ENCODE measurements around the gene ERBB4.
"Not testable (repeated sequence)": the region's sequence is repeated elsewhere in the genome, so short reads cannot be mapped to it uniquely, and the experiment has no call there.

Gene ERBB4

DNA sequence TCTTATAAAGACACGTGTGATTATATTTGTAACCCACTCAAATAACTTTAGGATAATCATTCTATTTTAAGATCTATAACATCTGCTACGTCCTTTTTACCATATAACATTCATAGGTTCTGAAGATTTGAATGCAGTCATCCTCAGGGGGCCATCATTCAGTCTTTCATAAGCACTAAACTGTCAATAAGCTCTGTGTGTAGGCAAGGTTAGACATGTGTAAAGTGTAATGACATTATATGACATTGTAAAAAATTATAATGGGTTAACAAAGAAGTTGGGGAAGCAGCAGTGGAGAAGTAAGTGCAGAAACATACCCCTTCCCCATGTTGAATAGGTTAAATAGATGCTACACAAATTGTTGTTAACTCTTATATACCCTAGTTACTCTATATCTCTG is 845.9 kb downstream of the ERBB4 start:
- no peak for DNase-seq (ENCODE audit: low read depth)

DNA sequence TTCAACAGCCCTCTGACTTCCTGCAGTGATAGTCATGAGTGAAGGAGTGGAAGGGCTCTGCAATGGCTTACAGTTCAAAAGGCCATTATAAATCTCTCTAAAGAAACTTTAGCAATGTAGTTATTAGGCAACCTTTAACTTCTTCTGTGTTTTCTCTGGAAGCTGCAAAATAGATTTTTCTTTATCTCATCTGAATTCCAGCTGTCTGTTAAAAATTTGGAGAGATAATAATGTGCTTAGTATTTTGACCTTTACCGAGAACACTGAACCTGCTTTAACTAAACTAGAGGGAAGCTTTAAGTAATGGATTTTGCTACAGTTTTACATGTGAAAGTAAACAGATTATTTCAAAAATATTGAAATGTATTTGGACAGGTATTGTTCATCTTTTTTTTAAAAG is 847.9 kb downstream of the ERBB4 start:
- DNase-seq (ENCODE audit: low read depth), result no peak

DNA sequence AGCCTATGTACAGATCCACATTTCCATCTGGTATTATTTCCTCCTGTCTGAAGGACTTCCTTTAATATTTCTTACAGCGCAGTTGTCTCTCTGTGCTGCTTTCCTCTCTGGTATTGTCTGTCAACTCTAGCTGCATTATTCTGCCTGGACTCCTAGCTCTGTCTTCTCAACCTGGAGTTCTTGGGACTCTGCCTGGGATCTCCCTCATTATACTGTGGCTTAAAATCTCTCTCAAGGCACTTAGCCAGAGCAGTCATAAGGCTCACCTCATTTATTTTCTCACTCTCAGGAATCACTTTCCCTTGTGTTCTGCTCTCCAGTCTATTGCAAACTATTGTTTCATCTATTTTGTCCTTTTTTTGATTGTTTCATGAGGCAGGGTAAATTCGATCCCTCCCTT is 850.4 kb downstream of the ERBB4 start:
- DNase-seq (ENCODE audit: low read depth), result no peak

DNA sequence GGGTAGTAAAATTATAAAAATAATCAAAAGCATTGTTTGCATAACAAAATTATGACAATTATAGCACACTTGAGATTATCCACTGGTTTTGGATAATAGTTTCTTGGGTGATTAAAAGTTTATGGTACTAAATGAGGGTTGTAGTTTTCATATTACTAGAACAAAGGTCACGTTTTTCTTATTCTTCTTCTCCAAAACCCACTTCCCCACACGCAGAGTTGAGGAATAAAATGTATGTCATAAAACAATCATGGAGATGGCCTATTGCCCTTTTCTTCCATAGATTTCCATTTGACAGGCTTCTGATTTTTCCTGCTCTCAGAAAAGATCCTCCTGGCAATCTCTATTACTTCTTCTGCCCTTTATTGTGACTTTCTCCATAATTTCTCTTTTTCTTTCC is 863.9 kb downstream of the ERBB4 start:
- no peak for DNase-seq (ENCODE audit: low read depth)

DNA sequence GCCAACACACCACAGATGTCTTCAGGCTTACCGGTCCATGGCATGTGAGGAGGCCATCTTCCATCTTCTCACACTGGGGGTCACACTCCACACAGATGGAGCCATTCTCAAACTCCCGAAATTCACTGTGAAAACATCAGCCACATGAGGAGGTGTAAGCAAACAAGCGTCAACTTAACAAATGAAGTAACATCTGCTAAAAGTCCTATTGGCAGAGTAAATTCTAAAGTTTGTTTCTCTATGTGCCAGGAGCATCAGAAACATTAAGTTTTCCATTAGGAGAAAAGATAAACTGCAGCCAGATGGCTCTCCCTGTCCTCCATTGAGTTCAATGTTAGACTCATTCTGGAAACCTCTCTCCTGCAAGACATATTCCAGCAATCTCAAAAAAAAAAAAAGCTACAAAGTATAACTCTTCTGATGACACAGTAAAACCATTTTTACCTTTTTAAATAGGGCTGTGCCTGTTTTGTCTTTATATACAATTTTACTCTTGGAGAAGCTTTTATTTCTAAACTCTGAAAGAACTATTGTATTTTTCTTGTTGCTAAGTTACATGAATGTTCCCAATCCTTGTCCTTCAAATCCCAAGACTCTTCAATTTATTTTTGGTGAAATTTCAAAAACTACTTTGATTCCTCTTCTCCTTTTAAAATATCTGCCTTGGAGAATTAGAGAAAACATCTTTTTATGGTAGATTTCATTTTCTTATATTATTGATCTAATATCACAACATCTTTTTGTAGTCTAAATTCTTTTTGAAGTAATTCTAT is 865.3 kb downstream of the ERBB4 start:
- no peak for DNase-seq (ENCODE audit: low read depth)

DNA sequence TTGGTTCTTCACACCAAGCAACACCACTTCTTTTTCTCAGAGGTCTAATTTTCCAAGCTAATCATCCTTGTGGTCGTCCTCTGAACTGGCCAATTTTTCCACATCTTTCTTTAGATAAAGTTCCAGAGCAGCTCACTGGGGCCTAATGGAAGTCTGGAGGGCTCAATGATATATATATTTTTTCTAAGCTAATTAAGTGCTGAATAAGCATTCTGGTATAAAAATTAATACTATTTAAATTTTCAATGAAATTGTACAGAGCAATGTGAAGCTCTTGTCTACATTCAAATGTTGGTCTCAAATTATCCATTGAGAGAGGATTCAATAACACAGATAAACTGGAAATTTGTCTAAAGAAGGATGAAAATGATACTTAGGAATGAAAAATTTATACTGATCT is 866.6 kb downstream of the ERBB4 start:
- DNase-seq (ENCODE audit: low read depth), result no peak

DNA sequence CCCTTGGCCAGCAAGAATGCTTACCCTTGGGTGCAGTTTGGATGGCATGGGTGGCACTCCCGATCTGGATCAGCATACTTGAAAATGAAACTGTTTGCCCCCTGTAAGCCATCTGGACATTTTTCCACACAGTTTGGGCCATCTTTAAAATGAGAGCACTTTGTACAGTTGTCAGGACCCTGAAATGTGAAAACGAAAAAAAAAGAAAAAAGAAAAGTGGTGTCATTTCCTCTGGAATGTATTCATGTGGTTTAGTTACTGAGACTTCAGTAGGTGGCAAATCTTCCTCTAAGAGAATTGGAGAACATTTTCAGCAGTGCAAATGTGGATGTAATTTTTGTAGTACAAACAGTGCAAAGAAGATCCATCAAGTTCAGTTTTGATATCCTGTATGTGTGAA is 873.3 kb downstream of the ERBB4 start:
- DNase-seq (ENCODE audit: low read depth), result no peak

DNA sequence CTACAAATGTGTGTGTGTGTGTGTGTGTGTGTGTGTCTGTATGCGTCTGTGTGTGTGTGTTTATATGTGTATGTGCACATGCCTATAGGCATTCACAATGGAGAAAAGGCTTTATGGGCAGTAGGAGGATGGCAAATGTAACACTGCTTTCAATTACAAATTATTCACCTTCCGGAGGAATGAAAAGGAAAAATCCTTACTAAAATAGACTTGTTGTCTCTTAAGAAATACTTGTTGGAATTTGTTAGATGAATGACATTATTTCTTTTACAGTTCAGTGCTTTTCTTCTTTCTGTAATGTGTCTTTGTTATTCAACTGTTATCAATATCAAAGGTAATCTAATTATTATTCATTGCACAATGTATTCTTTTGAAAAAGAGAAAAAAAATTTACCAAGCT is 874.3 kb downstream of the ERBB4 start:
- no peak for DNase-seq (ENCODE audit: low read depth)

DNA sequence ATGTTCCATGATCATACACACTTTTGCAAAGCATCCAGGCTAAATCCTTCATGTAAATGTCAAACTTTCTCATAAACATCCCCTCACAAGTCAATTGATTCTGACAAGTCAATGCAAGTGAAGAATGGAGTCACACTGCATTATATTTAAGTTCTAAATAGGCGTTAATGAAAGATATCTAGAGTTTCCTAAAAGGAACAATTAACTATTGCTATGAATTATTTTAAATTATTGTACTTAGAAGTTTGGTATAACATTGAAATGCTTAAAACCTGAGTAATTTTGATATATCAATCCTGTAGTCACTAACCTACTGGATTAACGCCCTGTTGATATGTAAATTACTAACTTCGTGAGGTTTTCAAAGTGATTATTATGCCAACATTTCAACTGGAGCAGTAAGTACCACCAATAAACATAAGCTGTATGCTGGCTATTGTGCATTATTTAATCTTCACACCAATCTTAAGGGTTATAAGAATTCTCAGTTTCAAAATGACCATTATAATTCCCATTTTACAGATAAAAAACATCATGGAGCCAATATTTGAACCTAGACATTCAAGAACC is 884.3 kb downstream of the ERBB4 start:
- DNase-seq (ENCODE audit: low read depth), result no peak

DNA sequence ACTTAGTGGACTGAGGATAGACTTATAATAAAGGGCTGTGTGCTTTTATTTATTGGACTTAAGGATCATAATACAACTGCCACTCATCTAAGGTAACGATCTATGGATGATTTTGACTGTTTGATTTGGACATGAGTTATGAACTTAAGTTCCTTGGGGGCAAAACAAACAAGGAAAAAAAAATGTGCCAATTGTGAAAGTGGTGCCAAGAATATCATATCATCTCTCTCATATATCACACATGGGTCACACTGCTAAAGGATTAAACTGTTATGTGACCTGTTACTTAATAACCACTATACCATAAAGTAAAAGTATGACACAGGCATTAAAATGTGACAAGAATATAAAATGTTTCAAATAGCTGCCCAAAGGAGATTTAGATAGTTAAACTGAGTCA is 886.3 kb downstream of the ERBB4 start:
- DNase-seq (ENCODE audit: low read depth), result no peak

DNA sequence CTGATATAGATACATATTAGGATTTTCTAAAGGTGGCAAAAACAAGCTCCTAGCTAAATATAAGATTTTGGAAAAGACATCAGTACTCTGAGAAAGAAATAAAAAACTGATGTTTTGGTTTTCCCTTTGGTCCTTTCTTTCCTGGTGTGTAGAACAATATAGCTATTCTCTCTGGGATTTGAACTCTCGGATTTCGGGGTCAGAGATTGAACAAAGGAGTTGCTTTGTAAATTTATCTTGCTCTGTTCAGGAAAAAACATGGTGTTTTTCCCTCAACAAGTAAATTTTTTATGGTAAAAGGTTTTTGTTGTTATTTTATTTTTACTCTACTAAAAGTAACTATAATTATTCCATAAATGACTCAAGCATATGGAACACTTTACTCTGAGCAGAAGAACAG is 889.3 kb downstream of the ERBB4 start:
- DNase-seq (ENCODE audit: low read depth), result no peak

DNA sequence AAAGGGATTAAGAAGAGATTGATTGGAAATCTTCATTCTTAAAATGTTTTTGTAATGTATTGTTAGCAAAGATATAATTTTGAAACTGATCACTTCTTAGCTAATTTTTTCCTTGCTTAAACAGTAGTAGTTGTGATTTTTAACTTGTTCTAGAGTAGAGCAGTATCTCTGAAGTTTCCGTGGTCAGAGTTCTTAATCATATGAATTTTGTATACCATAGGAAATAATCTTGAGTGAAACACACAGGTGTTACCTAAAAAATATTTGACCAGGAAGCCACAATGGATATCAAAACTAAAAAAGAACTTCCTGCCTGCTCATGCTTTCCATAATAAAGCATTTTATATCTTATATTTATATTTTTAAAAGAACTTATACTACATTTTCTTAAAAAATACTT is 907.1 kb downstream of the ERBB4 start:
- no peak for DNase-seq (ENCODE audit: low read depth)

DNA sequence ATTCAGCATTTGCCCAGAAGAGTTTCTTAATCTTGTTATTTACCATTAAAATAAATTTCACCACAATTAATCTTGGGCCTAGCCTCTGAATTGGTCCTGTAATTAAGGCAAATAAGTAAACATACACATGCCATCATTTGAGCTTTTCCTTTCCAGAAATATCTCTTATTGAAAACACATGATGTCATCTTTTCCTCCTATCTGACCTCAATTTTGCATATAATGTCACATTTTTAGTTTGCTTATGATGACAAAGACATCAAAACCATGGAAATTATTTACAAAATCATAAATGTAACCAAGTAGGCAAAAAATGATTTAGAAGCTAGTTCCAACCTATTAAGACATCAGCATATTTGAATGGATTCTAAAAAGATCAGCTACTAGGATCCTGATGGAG is 915.5 kb downstream of the ERBB4 start:
- DNase-seq (ENCODE audit: low read depth), result no peak

DNA sequence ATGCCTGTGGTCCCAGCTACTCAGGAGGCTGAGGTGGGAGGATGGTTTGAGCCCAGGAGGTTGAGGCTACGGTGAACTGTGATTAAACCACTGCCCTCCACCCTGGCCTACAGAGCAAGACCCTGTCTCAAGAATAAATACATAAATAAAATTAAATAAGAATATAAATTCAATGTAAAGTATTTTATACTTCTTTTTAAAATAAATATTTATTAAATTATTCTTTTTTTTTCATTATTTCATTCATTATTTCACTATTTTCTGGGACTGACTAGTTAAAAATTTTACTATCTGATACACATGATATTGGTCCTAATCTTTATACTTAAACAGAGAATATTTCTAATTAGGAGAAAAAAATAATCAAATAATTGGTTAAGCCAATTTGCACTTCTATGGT is 917.6 kb downstream of the ERBB4 start:
- DNase-seq (ENCODE audit: low read depth), result no peak

DNA sequence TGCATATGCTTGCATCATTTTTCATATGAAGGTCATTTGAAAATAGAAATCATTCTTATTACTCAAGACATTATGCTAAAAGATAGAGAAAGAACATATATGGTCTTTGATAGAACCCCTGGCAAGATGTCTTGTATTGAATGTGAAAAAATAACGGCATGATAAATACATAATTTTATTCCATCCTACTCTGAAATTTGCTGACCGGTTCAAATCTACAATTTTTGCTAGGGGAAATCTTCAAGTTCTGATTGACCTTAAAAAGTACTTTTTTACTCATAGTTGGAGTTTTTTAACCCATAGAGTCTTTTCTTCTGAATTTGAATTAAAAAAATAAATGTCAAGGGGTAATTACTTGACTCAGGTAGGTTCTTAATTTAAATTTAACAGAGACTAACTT is 920.8 kb downstream of the ERBB4 start:
- no peak for DNase-seq (ENCODE audit: low read depth)

DNA sequence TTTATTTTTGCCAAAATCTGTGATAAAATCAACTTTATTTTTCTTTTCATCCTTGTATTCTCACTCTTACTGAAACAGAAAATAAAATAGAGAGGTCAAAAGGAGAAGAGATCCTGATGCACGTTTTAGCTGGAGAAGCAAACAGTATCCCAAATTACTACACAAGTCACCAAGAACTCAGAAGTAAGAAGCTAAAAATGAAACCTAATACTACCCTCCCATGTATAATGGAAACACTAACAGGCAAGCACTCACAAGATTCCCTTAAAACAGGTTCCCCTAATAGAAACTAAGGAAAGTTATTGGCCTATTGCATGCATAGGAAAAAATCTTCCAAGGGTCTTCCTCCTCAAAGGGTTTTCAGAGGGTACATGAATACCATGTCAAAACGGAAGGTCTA is 927.0 kb downstream of the ERBB4 start:
- DNase-seq (ENCODE audit: low read depth), result no peak

DNA sequence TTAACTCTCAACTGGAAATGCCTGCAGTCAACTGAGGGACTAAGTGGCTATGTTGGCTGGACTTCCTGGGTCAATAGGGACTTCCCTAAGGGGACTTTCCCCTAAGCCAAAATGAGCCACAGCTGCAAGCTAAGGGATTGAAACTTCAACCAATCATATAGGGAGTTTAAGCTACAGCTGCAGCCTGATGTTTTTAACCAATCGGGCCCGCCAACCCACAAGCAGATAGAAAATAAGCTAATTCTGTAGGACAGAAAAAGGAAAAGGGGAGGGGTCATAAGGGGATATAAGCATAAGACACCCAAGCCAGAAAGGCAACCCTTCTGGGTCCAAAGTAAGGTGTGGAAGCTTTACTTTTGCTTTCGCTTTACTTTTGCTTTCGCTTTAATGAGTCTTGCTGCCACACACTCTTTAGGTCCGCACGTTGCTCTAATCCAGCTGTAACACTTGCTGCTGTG is 927.5 kb downstream of the ERBB4 start:
- no peak for DNase-seq (ENCODE audit: low read depth)

DNA sequence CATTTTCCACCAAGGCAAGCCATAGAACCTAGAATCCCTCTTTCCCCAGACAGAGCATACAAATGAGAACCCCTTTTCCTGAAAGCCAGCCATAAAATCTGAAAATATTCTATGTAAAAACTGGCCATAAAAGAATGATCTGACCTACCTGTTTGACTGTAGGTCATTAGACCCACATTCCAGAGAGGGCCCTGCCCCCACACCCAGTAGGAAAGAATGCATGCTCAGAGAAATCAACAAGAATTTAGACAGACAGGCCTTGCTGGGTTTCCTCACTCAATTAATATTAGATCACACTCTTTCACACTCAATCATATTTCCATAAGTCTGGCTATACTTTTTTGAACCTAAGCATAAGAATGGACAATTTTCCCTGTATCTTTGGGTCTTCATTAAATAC is 929.5 kb downstream of the ERBB4 start:
- no peak for DNase-seq (ENCODE audit: low read depth)

DNA sequence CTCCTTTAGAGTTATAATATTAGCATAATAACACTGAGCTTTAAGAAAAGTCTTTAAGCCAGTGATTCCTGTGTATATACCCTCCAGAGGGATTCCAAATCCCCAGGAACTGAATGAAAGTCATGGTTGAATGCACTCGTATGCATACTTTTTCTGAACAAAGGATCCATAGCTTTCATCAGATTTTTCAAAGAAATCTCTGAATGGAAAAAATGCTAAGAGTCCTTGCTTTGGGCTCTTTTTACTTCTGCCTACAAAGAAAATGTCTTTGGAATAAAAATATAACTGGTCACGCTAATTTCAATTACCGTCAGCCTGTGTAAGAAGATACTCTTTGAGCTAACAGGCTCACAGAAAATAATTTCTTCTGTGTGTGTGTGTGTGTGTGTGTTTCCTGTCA is 939.5 kb downstream of the ERBB4 start:
- DNase-seq (ENCODE audit: low read depth), result no peak

DNA sequence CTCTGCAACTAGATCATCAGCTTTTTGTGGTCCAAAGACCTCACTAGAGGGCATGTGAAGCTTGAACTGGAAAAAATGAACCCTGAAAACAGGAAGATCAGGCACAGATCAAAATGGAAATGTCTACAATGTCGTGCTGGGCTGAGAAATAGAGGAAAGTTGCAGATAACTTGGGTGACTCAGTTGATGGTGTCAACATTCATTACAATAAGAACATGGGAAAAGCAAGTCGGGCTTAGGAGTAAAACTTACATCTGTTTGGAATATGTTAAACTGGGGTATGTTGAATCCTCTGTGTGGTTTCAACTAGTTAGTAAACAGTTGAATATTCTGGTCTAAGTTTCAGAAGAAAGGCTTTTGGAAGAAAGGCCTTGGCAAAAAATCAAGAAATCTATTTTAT is 940.4 kb downstream of the ERBB4 start:
- no peak for DNase-seq (ENCODE audit: low read depth)

DNA sequence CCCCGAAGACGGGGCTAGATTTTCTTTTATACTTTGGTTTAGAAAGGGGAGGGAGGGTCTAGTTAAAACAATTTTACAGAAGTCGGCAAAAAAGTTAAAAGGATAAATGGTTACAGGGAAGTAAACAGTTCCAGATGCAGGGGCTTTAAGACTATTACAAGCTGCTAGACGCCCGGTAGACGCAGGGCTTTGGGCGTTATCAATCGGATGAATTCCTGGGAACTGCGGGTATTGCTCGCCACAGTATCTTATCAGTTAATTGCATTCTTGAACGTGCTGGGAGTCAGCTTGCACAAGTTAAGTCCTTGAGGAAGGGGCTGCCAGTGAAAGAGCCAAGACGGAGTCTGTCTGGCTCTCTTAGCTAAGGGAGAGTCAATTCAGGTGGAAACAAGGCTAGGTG is 946.6 kb downstream of the ERBB4 start:
- DNase-seq (ENCODE audit: low read depth), result not testable (repeated sequence)

DNA sequence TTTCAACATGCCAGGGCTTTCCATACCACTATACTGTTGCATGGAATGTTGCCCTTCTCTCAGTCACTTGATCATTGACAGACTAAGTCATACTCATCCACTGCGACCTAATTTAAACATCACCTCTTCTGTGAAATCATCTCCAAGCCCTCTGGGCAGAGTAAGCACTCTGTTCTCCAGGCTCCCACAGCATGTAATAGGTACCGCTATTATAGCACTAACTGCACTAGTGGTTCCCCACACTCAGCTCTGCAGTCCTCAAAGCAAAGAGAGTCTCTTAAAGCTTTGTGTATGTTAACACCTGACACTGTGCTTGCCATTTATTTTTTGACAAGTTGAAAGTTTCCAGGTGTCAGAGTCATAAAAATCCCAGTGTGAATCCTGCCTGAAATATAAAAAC is 947.2 kb downstream of the ERBB4 start:
- no peak for DNase-seq (ENCODE audit: low read depth)

DNA sequence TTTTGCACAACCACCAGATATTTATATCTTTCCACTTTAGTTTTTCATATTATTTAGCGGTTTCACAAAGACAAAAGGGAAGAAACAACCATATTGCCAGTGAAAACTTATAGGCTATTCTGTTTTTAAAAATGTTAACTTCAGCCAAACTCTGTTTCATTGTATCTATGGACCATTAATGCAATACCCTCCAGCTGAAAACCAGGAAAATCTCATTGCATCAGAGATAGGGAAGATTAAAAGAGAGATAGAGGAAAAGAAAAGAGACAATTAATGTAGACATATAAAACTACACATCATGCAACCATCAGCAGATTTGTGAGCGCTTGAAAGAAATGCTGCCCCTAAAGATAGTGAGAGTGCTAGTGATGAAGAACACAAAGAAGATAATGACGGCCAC is 970.2 kb downstream of the ERBB4 start:
- no peak for DNase-seq (ENCODE audit: low read depth)

DNA sequence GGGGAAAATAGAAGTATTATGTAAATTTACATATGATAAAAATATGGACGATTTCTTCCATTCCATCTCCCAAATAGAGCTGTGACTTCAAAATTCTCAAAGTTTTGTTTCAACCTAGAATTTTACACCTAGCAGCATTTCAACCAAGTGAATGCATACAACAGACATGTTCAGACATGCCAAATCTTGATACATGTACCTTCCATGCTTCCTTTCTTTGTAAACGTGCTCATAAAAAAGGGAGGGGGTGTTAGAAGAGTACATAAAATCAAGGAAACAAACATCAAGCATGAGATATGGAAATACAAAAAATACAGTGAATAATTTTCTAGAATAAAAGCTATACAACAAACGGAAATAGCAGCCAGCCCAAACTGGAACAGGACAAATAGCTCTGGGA is 974.2 kb downstream of the ERBB4 start:
- DNase-seq (ENCODE audit: low read depth), result no peak
